Purkinje cell (primary cell): ENCODE results near the gene FOXO1. TPM values are rescaled to one million over a fixed set of nuclear protein-coding genes. Genes with fewer than 3 reads are reported as not detected.

ENCODE experiments used
- polyA plus RNA-seq: library from polyadenylated mRNA; unstranded; fragments of >200 nt; fragmentation: Nextera tagmentation; gene quantifications from 2 replicates; pipeline ENCODE4 v1.2.1, GENCODE V29; 2014

The FOXO1 gene
- polyA plus RNA-seq = 0.39 and 2.1 TPM in 2 replicates

DNA sequence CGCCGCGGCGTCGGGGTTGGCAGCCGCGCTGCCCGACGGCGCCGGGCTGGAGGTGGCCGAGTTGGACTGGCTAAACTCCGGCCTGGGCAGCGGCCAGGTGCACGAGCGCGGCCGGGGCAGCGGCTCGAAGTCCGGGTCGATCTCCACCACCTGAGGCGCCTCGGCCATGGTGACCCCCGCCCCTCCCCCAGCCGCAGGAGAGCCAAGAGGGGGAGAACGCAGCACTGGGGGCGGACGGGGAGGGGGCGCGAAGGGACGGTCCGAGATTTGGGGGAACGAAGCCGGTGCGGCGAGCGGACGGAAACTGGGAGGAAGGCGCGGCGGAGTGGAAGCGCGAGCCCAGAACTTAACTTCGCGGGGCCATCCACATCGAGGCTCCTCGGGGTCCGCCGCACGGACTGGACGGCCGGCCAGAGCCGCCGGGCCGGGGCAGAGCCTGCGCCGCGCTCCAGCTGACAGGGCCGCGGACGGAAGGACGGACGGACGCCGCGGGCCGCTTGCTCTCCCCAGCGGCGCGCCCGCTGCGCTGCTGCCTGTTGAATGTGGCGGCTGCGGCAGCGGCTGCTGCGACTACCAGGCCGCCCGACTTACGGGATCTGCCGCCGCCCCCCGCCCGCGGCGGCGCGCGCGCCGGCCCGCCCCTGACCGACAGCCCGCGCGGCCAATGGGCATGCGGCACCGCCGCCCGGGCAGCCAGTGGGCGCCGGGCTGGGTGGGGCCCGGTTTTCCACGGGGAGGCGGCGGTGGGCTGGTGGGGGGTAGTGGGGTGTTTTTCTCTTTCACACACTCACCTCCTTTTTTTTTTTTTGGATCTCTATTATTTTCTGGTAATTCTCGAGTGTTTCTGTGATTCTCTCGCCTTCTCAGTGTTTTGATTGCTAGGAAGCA, at the start of gene FOXO1:
TSS of gene FOXO1 (minus strand) at position 597 of the 888 bp plus-strand sequence. CDS start at position 168, 429 bp downstream.

Other genes with a start within 250 kb of the FOXO1 start
- 31.3 and 45.3 TPM in 2 replicates for gene MRPS31, start 104.5 kb upstream of the FOXO1 start, polyA plus RNA-seq
- gene SLC25A15, start 123.0 kb upstream of the FOXO1 start, polyA plus RNA-seq = 0.31 and 0.53 TPM in 2 replicates